HG02642 (cell line): Measurements from ENCODE around the gene SUSD5.
"Not testable (repeated sequence)": the region's sequence is repeated elsewhere in the genome, so short reads cannot be mapped to it uniquely, and the experiment has no call there.

Experiments used
- ATAC-seq: cut with Tn5 transposase; IDR thresholded peaks from one replicate; pipeline ENCODE4 v1.9.1; 2021; ENCODE audit warnings: mild to moderate bottlenecking; ENCODE audit not compliant: unreplicated experiment, poor library complexity

SUSD5 gene

GRCh38 chr3:33201195-33201594, 17.4 kb downstream of the SUSD5 start:
- ATAC-seq: no peak

GRCh38 chr3:33196538-33196937, 22.1 kb downstream of the SUSD5 start:
- no peak for ATAC-seq

GRCh38 chr3:33194303-33194702, 24.3 kb downstream of the SUSD5 start:
- no peak for ATAC-seq

GRCh38 chr3:33187368-33187634, 31.3 kb downstream of the SUSD5 start:
- no peak for ATAC-seq

GRCh38 chr3:33186524-33187367, 31.9 kb downstream of the SUSD5 start:
- ATAC-seq: no peak

GRCh38 chr3:33184863-33185262, 33.7 kb downstream of the SUSD5 start:
- no peak for ATAC-seq

- not testable (repeated sequence) for ATAC-seq
These were observed 37.0 kb downstream of the SUSD5 start for GRCh38 chr3:33181641-33182040.

GRCh38 chr3:33181229-33181628, 37.4 kb downstream of the SUSD5 start:
- ATAC-seq: no peak

- ATAC-seq: no peak
These were observed 39.5 kb downstream of the SUSD5 start for GRCh38 chr3:33179132-33179531.

- no peak for ATAC-seq
These were observed 43.7 kb downstream of the SUSD5 start for GRCh38 chr3:33174711-33175414.

- no peak for ATAC-seq
These were observed 44.5 kb downstream of the SUSD5 start for GRCh38 chr3:33174095-33174494.

GRCh38 chr3:33173672-33174071, 44.9 kb downstream of the SUSD5 start:
- ATAC-seq: no peak

GRCh38 chr3:33173103-33173502, 45.5 kb downstream of the SUSD5 start:
- ATAC-seq: no peak

- no peak for ATAC-seq
These were observed 47.0 kb downstream of the SUSD5 start for GRCh38 chr3:33171580-33171979.

- no peak for ATAC-seq
These were observed 48.1 kb downstream of the SUSD5 start for GRCh38 chr3:33170531-33170930.

GRCh38 chr3:33167716-33168336, 50.8 kb downstream of the SUSD5 start:
- no peak for ATAC-seq

- no peak for ATAC-seq
These were observed 51.3 kb downstream of the SUSD5 start for GRCh38 chr3:33167284-33167683.

GRCh38 chr3:33166095-33166494, 52.5 kb downstream of the SUSD5 start:
- ATAC-seq: no peak

GRCh38 chr3:33165372-33165771, 53.2 kb downstream of the SUSD5 start:
- ATAC-seq: no peak

GRCh38 chr3:33162621-33163020, 56.0 kb downstream of the SUSD5 start:
- ATAC-seq: not testable (repeated sequence)

GRCh38 chr3:33159981-33160380, 58.6 kb downstream of the SUSD5 start:
- no peak for ATAC-seq
